ENCODE data around the gene CLCN6.

Gene CLCN6

GRCh38 chr1:11869104-11869503 lies 63.1 kb downstream of the CLCN6 start:
- no peak for FAIRE-seq
- DNase-seq (ENCODE audit: insufficient read length, low spot score) = no peak
- no peak for TF ChIP-seq CTCF (IDR thresholded peaks at IDR 0.05; ENCODE audit: insufficient read depth, missing control alignments)

- DNase-seq (ENCODE audit: insufficient read length, low spot score) = no peak
- no peak for FAIRE-seq
- TF ChIP-seq CTCF (IDR thresholded peaks at IDR 0.05; ENCODE audit: insufficient read depth, missing control alignments) = no peak
These were observed 63.7 kb downstream of the CLCN6 start for GRCh38 chr1:11869650-11870207.

- no peak for TF ChIP-seq CTCF (IDR thresholded peaks at IDR 0.05; ENCODE audit: insufficient read depth, missing control alignments)
- DNase-seq (ENCODE audit: insufficient read length, low spot score) (no peak), FAIRE-seq (no peak)
These were observed 66.6 kb downstream of the CLCN6 start for GRCh38 chr1:11872545-11872944.

- DNase-seq (ENCODE audit: insufficient read length, low spot score) (no peak), FAIRE-seq (no peak)
- no peak for TF ChIP-seq CTCF (IDR thresholded peaks at IDR 0.05; ENCODE audit: insufficient read depth, missing control alignments)
These were observed 67.6 kb downstream of the CLCN6 start for GRCh38 chr1:11873395-11874257.

- DNase-seq (ENCODE audit: insufficient read length, low spot score) (no peak), FAIRE-seq (no peak)
- TF ChIP-seq CTCF (IDR thresholded peaks at IDR 0.05; ENCODE audit: insufficient read depth, missing control alignments) = no peak
These were observed 68.2 kb downstream of the CLCN6 start for GRCh38 chr1:11874258-11874562.

GRCh38 chr1:11874624-11875023 lies 68.6 kb downstream of the CLCN6 start:
- TF ChIP-seq CTCF (IDR thresholded peaks at IDR 0.05; ENCODE audit: insufficient read depth, missing control alignments) = no peak
- DNase-seq (ENCODE audit: insufficient read length, low spot score) (no peak), FAIRE-seq (no peak)

GRCh38 chr1:11875094-11875493 lies 69.1 kb downstream of the CLCN6 start:
- DNase-seq (ENCODE audit: insufficient read length, low spot score) (no peak), FAIRE-seq (no peak)
- TF ChIP-seq CTCF (IDR thresholded peaks at IDR 0.05; ENCODE audit: insufficient read depth, missing control alignments) = no peak
